Measurements from ENCODE around the gene TIMM50. TPM values are rescaled to one million over a fixed set of nuclear protein-coding genes. Genes with fewer than 3 reads are reported as not detected.

Gene TIMM50
- total RNA-seq, 3 donors from 2014 or later (not counting 1 experiment from before 2014, with no cell fraction given) = 50.1 to 67.2 (median 60.8) TPM

- peak in 1 of 2 donors; percentile 52 for DNase-seq
- ATAC-seq = peak in 2 of 3 donors; percentile 49 to 61
- H3K4me1 ChIP-seq (ENCODE audit: control insufficient read depth, insufficient read depth, low read length) = peaks cover 13% of the 10 kb centered on the region
- intact Hi-C loops (cut with micrococcal nuclease) = no loop called here
- Mint-ChIP-seq H3K4me3 (peak within 1 kb of the TSS; percentile 49), H3K27ac (no peak within 1 kb of the TSS), H3K9me3 (no peaks in the 10 kb centered on the region), H3K36me3 (no peaks in the 10 kb centered on the region), H3K4me1 (peaks cover 6 to 19% of the 10 kb centered on the region in 2 donors), H3K27me3 (ENCODE audit: low read depth in 2 of 2) (peaks cover 34 to 40% of the 10 kb centered on the region in 2 donors)
- no peaks in the 10 kb centered on the region for H3K36me3 ChIP-seq (ENCODE audit: control insufficient read depth, insufficient read depth, low read length)
- TF ChIP-seq, protein P1, sequence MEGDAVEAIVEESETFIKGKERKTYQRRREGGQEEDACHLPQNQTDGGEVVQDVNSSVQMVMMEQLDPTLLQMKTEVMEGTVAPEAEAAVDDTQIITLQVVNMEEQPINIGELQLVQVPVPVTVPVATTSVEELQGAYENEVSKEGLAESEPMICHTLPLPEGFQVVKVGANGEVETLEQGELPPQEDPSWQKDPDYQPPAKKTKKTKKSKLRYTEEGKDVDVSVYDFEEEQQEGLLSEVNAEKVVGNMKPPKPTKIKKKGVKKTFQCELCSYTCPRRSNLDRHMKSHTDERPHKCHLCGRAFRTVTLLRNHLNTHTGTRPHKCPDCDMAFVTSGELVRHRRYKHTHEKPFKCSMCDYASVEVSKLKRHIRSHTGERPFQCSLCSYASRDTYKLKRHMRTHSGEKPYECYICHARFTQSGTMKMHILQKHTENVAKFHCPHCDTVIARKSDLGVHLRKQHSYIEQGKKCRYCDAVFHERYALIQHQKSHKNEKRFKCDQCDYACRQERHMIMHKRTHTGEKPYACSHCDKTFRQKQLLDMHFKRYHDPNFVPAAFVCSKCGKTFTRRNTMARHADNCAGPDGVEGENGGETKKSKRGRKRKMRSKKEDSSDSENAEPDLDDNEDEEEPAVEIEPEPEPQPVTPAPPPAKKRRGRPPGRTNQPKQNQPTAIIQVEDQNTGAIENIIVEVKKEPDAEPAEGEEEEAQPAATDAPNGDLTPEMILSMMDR (IDR thresholded peaks at IDR 0.05) = no peak
- H3K27me3 ChIP-seq (ENCODE audit: control insufficient read depth, insufficient read depth, low read length) = peaks cover 34% of the 10 kb centered on the region
- WGBS (ENCODE audit: insufficient coverage) = 3% methylated on average over 56 of the region's 56 CpGs
- H3K27ac ChIP-seq (ENCODE audit: low read length) = no peak within 1 kb of the TSS
- no peaks in the 10 kb centered on the region for H3K9me3 ChIP-seq (ENCODE audit: control insufficient read depth, insufficient read depth, low read length)
- peak within 1 kb of the TSS; percentile 18 for H3K4me3 ChIP-seq (ENCODE audit: low read length)
Measured at GRCh38 chr19:39514840-39515550, 34.4 kb downstream of the TIMM50 start, which contains the start of gene SELENOV. Gene SELENOV (plus strand): TSS chr19:39515139. CDS start chr19:39515213, 74 bp downstream.

- Histone ChIP-seq H3K4me1 (ENCODE audit: control insufficient read depth, insufficient read depth, low read length) (peaks cover 13% of the 10 kb centered on the region), H3K36me3 (ENCODE audit: control insufficient read depth, insufficient read depth, low read length) (no peaks in the 10 kb centered on the region), H3K27me3 (ENCODE audit: control insufficient read depth, insufficient read depth, low read length) (peaks cover 34% of the 10 kb centered on the region), H3K27ac (ENCODE audit: low read length) (no peak overlapping the region), H3K4me3 (ENCODE audit: low read length) (peak overlapping the region; percentile 18), H3K9me3 (ENCODE audit: control insufficient read depth, insufficient read depth, low read length) (no peaks in the 10 kb centered on the region)
- no peak for ATAC-seq
- peak overlapping the region; percentile 31 for H3K4me3 Mint-ChIP-seq
- WGBS (ENCODE audit: insufficient coverage) = 7% methylated on average over 44 of the region's 44 CpGs
- peaks cover 6 to 19% of the 10 kb centered on the region in 2 donors for H3K4me1 Mint-ChIP-seq
- peaks cover 34 to 40% of the 10 kb centered on the region in 2 donors for H3K27me3 Mint-ChIP-seq (ENCODE audit: low read depth in 2 of 2)
- no peaks in the 10 kb centered on the region for H3K36me3 Mint-ChIP-seq
- peak in 1 of 2 donors; percentile 44 for DNase-seq
- H3K9me3 Mint-ChIP-seq = no peaks in the 10 kb centered on the region
- TF ChIP-seq, protein P1 (IDR thresholded peaks at IDR 0.05) = no peak
- H3K27ac Mint-ChIP-seq = no peak overlapping the region
- intact Hi-C loops (cut with micrococcal nuclease) = no loop called here
Measured at GRCh38 chr19:39515551-39516191, 35.0 kb downstream of the TIMM50 start.

DNA sequence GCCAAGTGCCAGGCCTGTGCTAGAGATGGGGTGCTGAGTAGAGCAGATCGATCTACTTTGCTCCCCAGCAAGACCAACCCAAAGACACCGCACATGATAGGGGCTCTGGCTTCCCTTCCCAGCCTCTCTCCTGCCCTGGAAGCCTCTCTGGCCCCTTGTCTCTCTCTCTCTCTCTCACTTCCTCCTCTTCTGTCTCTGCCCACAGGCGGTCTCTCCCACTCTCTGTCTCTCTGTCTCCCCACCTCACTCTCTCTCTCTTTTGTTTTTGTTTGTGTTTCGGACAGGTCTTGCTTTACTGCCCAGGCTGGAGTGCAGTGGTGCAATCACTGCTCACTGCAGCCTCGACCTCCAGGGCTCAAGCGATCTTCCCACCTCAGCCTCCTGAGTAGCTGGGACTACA lies 35.6 kb downstream of the TIMM50 start:
- no peaks in the 10 kb centered on the region for H3K9me3 ChIP-seq (ENCODE audit: control insufficient read depth, insufficient read depth, low read length)
- H3K36me3 ChIP-seq (ENCODE audit: control insufficient read depth, insufficient read depth, low read length) = no peaks in the 10 kb centered on the region
- intact Hi-C loops (cut with micrococcal nuclease) = no loop called here
- no peak overlapping the region for H3K4me3 ChIP-seq (ENCODE audit: low read length)
- DNase-seq = no peak
- peaks cover 34% of the 10 kb centered on the region for H3K27me3 ChIP-seq (ENCODE audit: control insufficient read depth, insufficient read depth, low read length)
- no peak overlapping the region for H3K27ac ChIP-seq (ENCODE audit: low read length)
- Mint-ChIP-seq H3K36me3 (no peaks in the 10 kb centered on the region), H3K4me1 (peaks cover 6 to 19% of the 10 kb centered on the region in 2 donors), H3K4me3 (peak overlapping the region; percentile 5), H3K9me3 (no peaks in the 10 kb centered on the region), H3K27me3 (ENCODE audit: low read depth in 2 of 2) (peaks cover 34 to 40% of the 10 kb centered on the region in 2 donors), H3K27ac (no peak overlapping the region)
- H3K4me1 ChIP-seq (ENCODE audit: control insufficient read depth, insufficient read depth, low read length) = peaks cover 13% of the 10 kb centered on the region
- 41% methylated on average over 6 of the region's 6 CpGs for WGBS (ENCODE audit: insufficient coverage)
- TF ChIP-seq, protein P1 (IDR thresholded peaks at IDR 0.05) = no peak
- peak in 1 of 3 donors; percentile 26 for ATAC-seq

Measured in natural killer cell (primary cell).